ENCODE measurements around the gene C10orf90.

GRCh38 chr10:126616737-126617136 lies 53.8 kb downstream of the C10orf90 start:
- TF ChIP-seq CTCF (conservative IDR thresholded peaks at IDR 0.05; ENCODE audit: low read length): no peak
- no peak for TF ChIP-seq EZH2phosphoT487 (IDR thresholded peaks at IDR 0.05; ENCODE audit: borderline replicate concordance)
